ENCODE measurements around the gene GADD45A.
A peak's percentile ranks its signal among the peaks of the same experiment; 100 is the strongest.
"Not testable (repeated sequence)": the region's sequence is repeated elsewhere in the genome, so short reads cannot be mapped to it uniquely, and the experiment has no call there.

The GADD45A gene

DNA sequence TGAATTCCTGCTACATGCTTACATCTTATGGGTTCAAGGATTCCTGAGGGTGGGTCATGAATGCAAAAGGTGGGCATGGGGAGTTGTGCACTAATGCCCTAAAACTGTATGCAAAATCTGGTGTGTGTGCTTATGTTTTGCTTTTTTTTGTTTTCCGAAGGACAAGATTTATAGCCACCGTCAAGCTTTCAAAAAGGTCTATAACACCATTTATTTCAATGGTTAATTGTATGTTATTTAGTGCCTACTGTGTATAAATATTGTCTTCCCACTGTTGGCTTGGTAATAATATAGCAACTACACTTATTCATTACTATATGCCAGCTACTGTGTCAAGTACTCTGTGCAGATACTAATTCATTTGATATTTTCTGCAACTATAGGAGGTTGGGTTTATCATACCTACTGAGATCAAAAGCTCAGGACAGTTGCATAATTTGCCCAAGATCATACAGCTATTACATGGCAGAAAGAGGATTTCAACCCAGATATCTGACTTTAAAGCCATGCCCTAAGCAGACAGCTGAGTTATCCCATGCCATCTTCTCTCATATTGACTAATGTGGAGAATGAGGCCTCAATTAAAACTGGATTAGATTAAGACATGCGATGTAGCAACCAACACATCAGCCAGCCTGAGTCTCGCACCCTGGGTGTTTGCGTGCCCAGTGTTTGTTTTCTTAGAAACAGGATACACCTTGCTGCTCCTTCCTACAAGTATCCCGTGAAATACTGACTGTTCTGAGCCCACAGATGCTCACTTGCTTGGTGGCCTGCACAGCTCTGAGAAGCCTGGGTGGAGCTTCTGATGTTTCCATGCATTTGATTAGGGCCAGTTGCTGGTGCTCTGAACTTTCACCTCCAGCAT, 34.6 kb downstream of the GADD45A start:
- Mint-ChIP-seq H3K9me3 (no peaks in the 10 kb centered on the region), H3K4me1 (no peaks in the 10 kb centered on the region), H3K27ac (no peak overlapping the region), H3K27me3 (no peaks in the 10 kb centered on the region), H3K4me3 (no peak overlapping the region)
- DNase-seq, result no peak
- ATAC-seq, result no peak

DNA sequence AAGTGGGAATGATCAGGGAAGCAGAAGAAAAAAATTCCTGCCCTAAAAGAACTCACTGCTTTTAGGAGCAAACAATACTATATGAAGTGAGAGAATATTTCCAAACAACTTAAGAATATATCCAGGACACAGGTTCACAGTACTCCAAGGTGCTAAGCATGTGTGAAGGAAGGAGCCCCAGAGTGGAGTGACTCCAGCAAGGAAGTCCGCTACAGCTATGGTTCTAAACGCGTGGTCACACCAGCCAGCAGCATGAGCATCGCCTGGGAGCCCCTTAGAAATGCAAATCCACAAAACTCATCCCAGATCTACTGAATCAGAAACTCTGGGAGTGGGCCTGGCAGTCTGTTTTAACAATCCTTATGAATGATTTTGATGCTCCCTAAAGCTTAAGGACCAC, 36.1 kb downstream of the GADD45A start:
- Mint-ChIP-seq H3K27ac (no peak overlapping the region), H3K9me3 (no peaks in the 10 kb centered on the region), H3K4me1 (no peaks in the 10 kb centered on the region), H3K4me3 (no peak overlapping the region), H3K27me3 (no peaks in the 10 kb centered on the region)
- ATAC-seq (no peak), DNase-seq (no peak)

DNA sequence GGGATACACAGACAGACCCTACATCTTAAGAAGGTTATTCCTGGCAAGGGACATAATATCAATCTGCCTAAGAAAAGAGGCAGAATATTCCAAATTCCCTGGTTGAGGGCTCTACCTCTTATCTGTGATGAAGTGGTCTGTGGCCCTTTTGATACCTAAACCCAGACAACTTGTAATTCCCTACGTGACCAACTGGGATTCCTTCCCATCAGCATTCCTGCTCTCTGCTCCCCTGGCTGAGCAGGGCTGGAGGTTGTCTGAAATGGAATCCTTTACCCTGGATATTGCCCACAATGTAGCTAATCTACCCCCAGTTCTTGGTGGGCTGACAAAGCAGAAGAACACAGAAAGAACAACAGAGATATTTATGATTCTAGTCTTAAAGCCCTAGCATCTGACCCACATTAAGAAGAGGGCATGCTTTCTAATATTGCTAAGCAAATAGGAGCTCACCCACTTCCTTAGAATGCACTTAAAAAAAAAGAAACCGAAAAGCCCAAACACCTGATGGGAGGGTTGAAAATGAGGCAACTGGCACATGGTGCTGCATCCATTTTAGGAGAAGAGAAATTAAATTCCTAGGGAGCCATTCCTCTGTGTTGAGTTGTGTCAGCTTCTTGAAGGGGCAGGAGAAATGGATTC, 36.8 kb downstream of the GADD45A start:
- H3K9me3 Mint-ChIP-seq, result no peaks in the 10 kb centered on the region
- no peak overlapping the region for H3K4me3 Mint-ChIP-seq
- H3K4me1 Mint-ChIP-seq, result no peaks in the 10 kb centered on the region
- H3K27me3 Mint-ChIP-seq, result no peaks in the 10 kb centered on the region
- DNase-seq, result no peak
- H3K27ac Mint-ChIP-seq, result no peak overlapping the region
- ATAC-seq, result no peak

DNA sequence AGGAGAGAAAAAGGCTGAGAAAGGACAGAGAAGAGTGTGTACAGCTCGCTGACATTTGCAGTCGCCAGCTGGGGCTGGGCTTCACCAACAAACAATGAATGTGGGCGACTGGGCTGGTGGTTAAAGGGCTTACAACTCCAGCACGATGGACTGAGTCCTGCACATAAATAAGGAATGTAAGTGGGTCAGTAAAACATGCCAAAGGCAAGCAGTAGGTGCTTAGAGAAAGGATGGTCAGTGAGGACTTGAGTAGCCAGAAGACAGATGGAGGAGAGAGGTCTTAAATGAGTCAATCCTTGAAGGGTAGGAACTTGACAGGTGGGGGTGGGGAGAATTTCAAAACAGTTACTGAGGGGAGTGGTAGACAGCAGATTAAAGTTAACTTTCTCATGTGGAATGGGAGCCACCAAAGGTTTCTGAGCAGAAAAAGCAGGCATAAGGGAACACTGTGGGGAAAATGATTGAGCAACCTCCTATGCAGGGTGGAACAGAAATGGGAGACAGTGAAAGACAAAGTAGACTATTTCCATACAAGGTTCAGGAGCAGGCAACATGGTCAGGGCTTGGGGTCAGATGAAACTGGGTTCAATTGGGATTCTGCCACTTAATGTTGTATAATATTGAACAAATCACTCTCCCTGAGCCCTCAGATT, 37.4 kb downstream of the GADD45A start:
- no peaks in the 10 kb centered on the region for H3K9me3 Mint-ChIP-seq
- no peak for DNase-seq
- H3K27ac Mint-ChIP-seq, result no peak overlapping the region

DNA sequence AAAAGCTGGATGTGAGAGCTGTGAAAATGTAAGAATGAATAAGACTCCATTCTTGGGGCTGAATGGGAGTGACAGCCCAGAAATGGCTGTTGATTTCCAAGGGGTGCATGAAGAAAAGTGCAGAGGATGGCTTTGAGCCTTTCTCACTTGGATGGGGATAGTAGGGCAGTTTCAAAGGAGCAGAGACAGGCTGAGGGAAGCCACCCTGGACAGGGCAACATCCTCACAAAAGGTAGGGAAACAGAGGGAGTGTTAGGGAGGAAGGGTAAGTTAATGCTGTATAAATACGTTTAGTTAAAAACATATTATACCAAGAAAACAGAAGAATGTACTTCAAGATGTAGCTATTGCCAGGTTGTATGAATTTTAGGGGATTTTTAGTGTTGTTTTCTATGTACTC, 38.1 kb downstream of the GADD45A start:
- H3K4me1 Mint-ChIP-seq, result no peaks in the 10 kb centered on the region
- H3K9me3 Mint-ChIP-seq, result no peaks in the 10 kb centered on the region
- no peak overlapping the region for H3K4me3 Mint-ChIP-seq
- peaks cover 1% of the 10 kb centered on the region for H3K27me3 Mint-ChIP-seq
- no peak for ATAC-seq
- H3K27ac Mint-ChIP-seq, result no peak overlapping the region
- DNase-seq, result no peak

More for the DNA sequence above, 37.4 kb downstream of the GADD45A start:
- no peak for ATAC-seq
- H3K4me3 Mint-ChIP-seq, result no peak overlapping the region
- no peaks in the 10 kb centered on the region for H3K4me1 Mint-ChIP-seq
- no peaks in the 10 kb centered on the region for H3K27me3 Mint-ChIP-seq

DNA sequence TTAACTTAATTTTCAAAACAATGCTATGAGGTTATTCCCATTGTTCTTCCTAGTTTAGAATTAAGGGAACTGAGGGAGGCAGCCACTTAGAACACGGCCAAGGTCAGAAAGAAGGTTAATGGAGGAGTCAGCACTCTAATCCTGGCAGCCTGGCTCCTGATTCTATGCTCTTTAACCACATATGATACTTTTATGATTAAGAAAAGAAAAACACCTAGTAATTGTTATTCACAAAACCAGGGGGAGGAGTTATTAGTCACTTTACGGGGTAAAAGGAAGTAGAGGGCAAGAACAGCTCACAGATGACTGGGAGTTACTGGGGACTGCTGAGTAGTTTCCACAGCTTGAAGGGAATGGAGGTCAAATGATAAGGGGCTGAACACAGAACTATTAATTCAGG, 38.6 kb downstream of the GADD45A start:
- Mint-ChIP-seq H3K4me3 (no peak overlapping the region), H3K4me1 (no peaks in the 10 kb centered on the region), H3K27ac (no peak overlapping the region), H3K27me3 (peaks cover 6% of the 10 kb centered on the region), H3K9me3 (no peaks in the 10 kb centered on the region)
- peak in 1 of 2 donors; percentile 26 for DNase-seq
- peak; percentile 96 for ATAC-seq

DNA sequence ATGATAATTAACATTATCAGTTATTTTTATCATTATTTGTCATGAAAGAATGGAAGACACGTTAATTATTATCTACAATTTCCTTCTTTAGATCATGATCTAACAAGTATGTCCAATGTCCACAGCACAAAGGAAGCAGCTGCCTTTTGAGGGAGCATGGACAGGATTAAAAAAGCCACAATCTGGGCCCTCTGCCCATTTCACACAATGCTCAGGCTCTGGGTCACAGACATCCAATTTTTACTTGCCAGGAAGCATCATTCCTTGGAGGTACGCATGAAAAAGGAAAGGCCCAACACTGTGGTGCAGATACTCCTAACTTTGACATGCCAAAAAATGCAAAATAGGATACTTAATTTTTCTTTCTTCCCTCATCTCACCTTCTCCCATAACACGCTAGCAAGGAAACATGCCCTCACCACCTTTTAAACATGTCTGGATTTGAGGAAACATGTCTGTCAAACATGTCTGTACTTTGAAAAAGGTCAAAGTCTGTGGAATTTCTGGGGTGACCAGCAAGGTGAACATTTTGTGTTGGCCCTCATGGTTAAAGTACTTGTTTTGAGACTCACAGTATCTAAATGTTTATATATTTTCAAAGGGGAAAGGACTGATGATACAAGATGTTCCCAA, 40.0 kb downstream of the GADD45A start:
- peaks cover 6% of the 10 kb centered on the region for H3K4me1 Mint-ChIP-seq

DNA sequence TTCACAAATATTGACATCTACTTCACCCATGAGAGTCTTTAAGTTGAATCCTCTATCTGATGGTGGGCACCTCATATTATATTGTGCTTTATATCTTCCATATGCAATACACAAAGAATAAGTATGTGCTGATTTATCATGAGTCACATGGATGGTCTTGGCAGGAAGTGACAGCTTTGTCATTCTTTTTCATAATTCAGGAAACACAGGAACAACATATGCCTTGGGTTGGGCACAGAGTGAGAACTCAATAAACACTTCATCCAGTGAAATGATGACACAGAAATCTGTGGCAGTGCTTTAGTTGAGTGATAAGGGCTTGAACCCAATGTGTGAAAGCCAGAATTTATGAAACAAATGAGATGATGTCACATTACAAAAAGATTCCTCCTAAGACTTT, 41.2 kb downstream of the GADD45A start:
- peaks cover 8% of the 10 kb centered on the region for H3K27me3 Mint-ChIP-seq
- ATAC-seq (no peak), DNase-seq (no peak)
- no peak overlapping the region for H3K27ac Mint-ChIP-seq
- no peaks in the 10 kb centered on the region for H3K9me3 Mint-ChIP-seq
- peaks cover 6% of the 10 kb centered on the region for H3K4me1 Mint-ChIP-seq
- H3K4me3 Mint-ChIP-seq, result no peak overlapping the region

More for the DNA sequence above, 40.0 kb downstream of the GADD45A start:
- Mint-ChIP-seq H3K9me3 (no peaks in the 10 kb centered on the region), H3K27ac (peak overlapping the region in 1 of 2 donors; percentile 54), H3K4me3 (no peak overlapping the region), H3K27me3 (peaks cover 8% of the 10 kb centered on the region)
- no peak for DNase-seq
- ATAC-seq, result no peak

DNA sequence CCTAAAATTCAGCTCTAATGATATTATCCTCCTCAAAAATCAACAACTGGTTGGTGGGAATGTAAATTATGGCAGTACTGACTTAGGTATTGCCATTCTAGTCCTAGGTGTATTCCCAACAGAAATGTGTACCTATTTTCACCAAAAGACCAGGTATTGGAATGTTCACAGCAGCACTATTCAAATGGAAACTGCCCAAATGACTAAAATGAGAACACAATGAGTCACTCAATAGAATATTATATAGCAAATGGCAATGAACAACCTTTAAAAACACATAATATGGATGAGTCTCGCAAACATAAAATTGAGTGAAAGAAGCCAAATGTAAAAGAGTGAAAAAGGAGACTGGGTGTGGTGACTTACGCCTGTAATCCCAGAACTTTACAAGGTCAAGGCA, 44.9 kb downstream of the GADD45A start:
- Mint-ChIP-seq H3K4me1 (peaks cover 13% of the 10 kb centered on the region), H3K27ac (no peak overlapping the region), H3K4me3 (no peak overlapping the region), H3K9me3 (no peaks in the 10 kb centered on the region), H3K27me3 (peaks cover 8% of the 10 kb centered on the region)
- peak; percentile 68 for ATAC-seq
- no peak for DNase-seq

DNA sequence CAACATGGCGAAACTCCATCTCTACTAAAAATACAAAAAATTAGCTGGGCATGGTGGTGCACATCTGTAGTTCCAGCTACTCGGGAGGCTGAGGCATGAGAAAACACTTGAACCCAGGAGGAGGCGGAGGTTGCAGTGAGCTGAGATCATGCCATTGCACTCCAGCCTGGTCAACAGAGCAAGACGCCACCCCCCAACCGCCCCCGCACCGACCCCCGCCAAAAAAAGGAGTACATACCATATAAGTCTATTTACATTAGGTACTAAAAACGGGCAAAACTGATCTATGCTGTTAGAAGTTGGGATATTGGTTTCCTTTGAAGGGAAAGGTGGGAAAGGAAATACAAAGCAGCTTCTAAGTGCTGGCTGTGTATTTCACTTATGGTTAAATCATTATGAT, 45.3 kb downstream of the GADD45A start:
- H3K4me3 Mint-ChIP-seq, H3K27me3 Mint-ChIP-seq, H3K27ac Mint-ChIP-seq, H3K9me3 Mint-ChIP-seq, DNase-seq, ATAC-seq: not testable (repeated sequence)
- H3K4me1 Mint-ChIP-seq, result peaks cover 13% of the 10 kb centered on the region

DNA sequence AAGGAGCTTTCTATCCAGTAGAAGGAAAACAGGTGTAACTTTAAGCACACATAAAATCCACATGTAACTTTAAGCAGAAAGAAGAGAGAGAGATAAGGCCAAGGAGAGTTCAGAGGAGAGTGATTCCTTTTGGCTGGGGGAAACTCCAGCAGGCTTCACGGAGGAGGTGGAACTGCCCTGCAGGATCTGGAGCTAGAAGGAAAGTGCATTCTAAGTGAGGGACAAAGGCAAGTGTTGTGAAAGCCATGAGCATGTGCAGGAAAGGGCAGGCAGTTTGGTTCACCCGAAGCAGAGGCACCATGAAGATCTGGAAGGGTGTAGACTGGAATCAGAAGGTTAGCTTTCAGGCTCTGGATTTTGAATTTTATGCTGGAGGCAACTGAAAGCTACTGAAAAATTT, 46.3 kb downstream of the GADD45A start:
- H3K9me3 Mint-ChIP-seq, result no peaks in the 10 kb centered on the region
- H3K4me1 Mint-ChIP-seq, result peaks cover 21% of the 10 kb centered on the region
- DNase-seq, result no peak
- H3K4me3 Mint-ChIP-seq, result no peak overlapping the region
- H3K27me3 Mint-ChIP-seq, result peaks cover 8% of the 10 kb centered on the region
- ATAC-seq, result no peak
- H3K27ac Mint-ChIP-seq, result no peak overlapping the region

DNA sequence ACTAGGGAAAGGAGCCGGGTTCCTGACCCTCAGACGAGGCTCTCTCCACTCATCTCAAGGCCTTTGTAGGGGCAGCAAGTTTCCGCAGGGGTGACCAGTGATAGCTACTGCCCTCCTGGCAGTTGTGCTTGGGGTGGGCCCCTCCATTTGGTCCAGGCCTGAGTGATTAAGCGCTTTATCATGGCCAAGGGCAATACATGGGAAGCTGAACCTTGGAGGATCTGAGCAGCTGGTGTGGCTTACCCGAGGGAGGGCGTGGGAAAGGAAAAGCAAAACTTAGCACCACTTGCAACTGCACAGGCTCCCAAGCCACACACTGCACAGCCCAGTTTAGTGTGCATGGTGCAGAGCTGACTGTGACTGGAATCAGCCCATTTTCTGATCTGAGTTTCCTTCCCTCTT, 47.8 kb downstream of the GADD45A start:
- no peak for ATAC-seq
- no peaks in the 10 kb centered on the region for H3K9me3 Mint-ChIP-seq
- no peak overlapping the region for H3K4me3 Mint-ChIP-seq
- H3K27ac Mint-ChIP-seq, result no peak overlapping the region
- peaks cover 8% of the 10 kb centered on the region for H3K27me3 Mint-ChIP-seq
- peaks cover 26% of the 10 kb centered on the region for H3K4me1 Mint-ChIP-seq
- no peak for DNase-seq

DNA sequence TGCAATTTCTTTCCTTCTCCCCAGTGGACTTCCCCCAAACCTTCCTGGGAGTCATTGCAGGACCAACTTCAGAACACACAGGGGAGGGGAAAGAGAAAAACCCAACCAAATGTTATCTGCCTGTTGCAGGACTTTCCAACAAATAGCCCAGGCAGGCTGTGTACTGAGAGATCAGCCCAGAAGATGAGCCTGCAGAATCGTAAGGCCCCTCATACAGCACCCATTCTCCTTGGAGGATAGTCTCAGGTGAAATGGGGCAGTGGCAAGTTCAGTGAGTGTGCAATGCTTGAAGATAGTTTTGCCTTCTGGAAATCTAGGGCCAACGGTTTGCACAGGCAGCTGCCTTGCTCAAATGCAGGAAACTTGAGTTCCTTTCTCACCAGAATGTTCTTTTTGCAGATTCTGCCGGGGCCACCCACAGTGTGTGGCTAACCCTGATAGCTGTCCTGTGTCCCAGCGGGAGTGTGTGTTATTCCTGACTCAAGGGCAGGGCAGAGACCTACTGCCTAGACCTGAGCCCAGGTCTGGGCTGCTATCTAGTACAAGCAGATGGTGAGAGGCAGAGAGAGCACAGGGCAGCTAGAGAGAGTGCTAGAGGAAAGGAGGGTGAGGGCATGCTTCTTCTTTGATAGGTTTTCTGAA, 48.8 kb downstream of the GADD45A start:
- no peak for ATAC-seq
- DNase-seq, result no peak
- Mint-ChIP-seq H3K4me1 (peaks cover 26% of the 10 kb centered on the region), H3K4me3 (no peak overlapping the region), H3K27me3 (peaks cover under 1% of the 10 kb centered on the region), H3K9me3 (no peaks in the 10 kb centered on the region), H3K27ac (no peak overlapping the region)

DNA sequence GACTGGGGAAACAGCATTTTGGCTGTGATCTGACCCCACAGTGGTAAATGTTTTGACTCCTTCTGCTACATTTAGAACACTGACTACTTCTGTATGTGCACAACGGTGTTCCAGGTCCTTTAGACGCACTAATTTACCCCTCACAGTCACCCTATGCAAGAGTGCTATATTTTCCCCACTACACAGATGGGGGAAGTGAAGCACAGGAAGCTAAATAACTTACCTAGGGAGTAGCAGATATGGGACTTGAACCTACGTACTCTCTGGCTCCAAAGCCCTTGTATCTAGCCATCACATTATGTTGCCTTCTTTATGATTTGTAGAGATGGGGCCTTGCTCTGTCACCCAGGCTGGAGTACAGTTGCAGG, 49.3 kb downstream of the GADD45A start:
- no peak overlapping the region for H3K27ac Mint-ChIP-seq
- ATAC-seq, result no peak
- H3K9me3 Mint-ChIP-seq, result no peaks in the 10 kb centered on the region
- no peak overlapping the region for H3K4me3 Mint-ChIP-seq
- DNase-seq, result no peak
- peaks cover 26% of the 10 kb centered on the region for H3K4me1 Mint-ChIP-seq
- H3K27me3 Mint-ChIP-seq, result no peaks in the 10 kb centered on the region

DNA sequence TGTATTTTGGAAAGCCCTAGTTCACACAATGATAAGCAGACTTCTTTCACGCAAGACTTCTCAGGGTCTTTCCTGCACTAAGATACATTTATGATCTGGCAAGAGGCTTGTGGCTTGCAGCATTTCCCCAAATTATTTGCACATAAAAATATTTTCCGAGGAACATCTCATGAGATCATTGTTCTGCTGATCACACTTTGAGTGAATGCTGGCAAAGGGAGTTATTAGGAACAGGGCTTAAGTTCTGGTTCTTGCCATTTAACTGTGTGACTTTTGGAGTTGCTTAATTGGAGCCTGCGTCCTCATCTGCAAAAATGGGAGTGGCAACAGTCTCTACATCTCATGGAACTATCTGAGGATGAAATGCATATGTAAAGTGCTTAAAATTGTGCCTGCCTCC, 50.2 kb downstream of the GADD45A start:
- DNase-seq, result no peak
- Mint-ChIP-seq H3K27ac (no peak overlapping the region), H3K4me1 (peaks cover 19% of the 10 kb centered on the region), H3K9me3 (no peaks in the 10 kb centered on the region), H3K4me3 (no peak overlapping the region), H3K27me3 (no peaks in the 10 kb centered on the region)
- ATAC-seq, result no peak
